HepG2 (cell line): Measurements from ENCODE around the gene TMEM98. TPM values are rescaled to one million over a fixed set of nuclear protein-coding genes. Genes with fewer than 3 reads are reported as not detected.

Experiments
- ATM ChIP-seq: fragments of 450-650 bp; IDR thresholded peaks from 2 replicates; pipeline ENCODE4 v1.7.1; 2017; ENCODE audit warnings: mild to moderate bottlenecking, borderline replicate concordance
- CREM ChIP-seq, 2 experiments: sonication (generic) in 1 of 2; formaldehyde crosslinking in 1 of 2; IDR thresholded peaks; 2 replicates each; pipeline versions ENCODE4 v1.4.0 to v1.6.1; 2016 to 2020; ENCODE audit warnings: antibody characterized with exemption in 1 of 2, mild to moderate bottlenecking in 1 of 2, missing genetic modification reagents in 1 of 2
- GATAD2A ChIP-seq: IDR thresholded peaks from 2 replicates; pipeline ENCODE4 v1.6.1; 2016
- HNRNPH1 ChIP-seq: fragments of 200-400 bp; formaldehyde crosslinking; optimal IDR thresholded peaks from 2 replicates; pipeline ENCODE3; 2017; ENCODE audit warnings: mild to moderate bottlenecking, low read depth, low read length
- HNRNPK ChIP-seq: fragments of 200-400 bp; formaldehyde crosslinking; IDR thresholded peaks from 2 replicates; pipeline ENCODE4 v1.6.1; 2018; ENCODE audit warnings: low read length, low read depth, moderate library complexity, mild to moderate bottlenecking; ENCODE audit not compliant: poor library complexity, severe bottlenecking
- HOXD1 ChIP-seq: sonication (generic); formaldehyde crosslinking; IDR thresholded peaks from 2 replicates; pipeline ENCODE4 v1.5.0; 2020; ENCODE audit warnings: missing genetic modification reagents
- ISL2 ChIP-seq: sonication (generic); formaldehyde crosslinking; IDR thresholded peaks from 2 replicates; pipeline ENCODE4 v1.5.0; 2020; ENCODE audit warnings: missing genetic modification reagents
- MAFF ChIP-seq: IDR thresholded peaks from 2 replicates; pipeline ENCODE4 v1.6.1; 2011; ENCODE audit warnings: low read depth, low read length, improper control_type of control experiment
- MIXL1 ChIP-seq: IDR thresholded peaks from 2 replicates; pipeline ENCODE4 v1.6.1; 2016
- MYC ChIP-seq: sonication (generic); formaldehyde crosslinking; IDR thresholded peaks from 2 replicates; pipeline ENCODE4 v1.9.0; 2021; ENCODE audit warnings: missing genetic modification reagents, borderline replicate concordance
- NFYC ChIP-seq: IDR thresholded peaks from 2 replicates; pipeline ENCODE4 v1.6.1; 2016; ENCODE audit warnings: missing genetic modification reagents, missing compliant biosample characterization
- POLR2AphosphoS5 ChIP-seq: IDR thresholded peaks from 2 replicates; pipeline ENCODE4 v1.6.1; 2012; ENCODE audit warnings: low read depth, low read length
- REPIN1 ChIP-seq: sonication (generic); formaldehyde crosslinking; IDR thresholded peaks from 2 replicates; pipeline ENCODE4 v1.8.0; 2022; ENCODE audit warnings: missing genetic modification reagents, low read depth, mild to moderate bottlenecking, borderline replicate concordance
- THAP11 ChIP-seq: IDR thresholded peaks from 2 replicates; pipeline ENCODE4 v1.6.1; 2016; ENCODE audit warnings: missing biosample characterization, missing genetic modification reagents
- YEATS2 ChIP-seq: sonication (generic); formaldehyde crosslinking; IDR thresholded peaks from 2 replicates; pipeline ENCODE4 v1.4.0; 2020; ENCODE audit warnings: missing genetic modification reagents, borderline replicate concordance
- ZBTB7B ChIP-seq: sonication (generic); formaldehyde crosslinking; IDR thresholded peaks from 2 replicates; pipeline ENCODE4 v1.4.0; 2020; ENCODE audit warnings: missing genetic modification reagents
- ZFY ChIP-seq: sonication (generic); formaldehyde crosslinking; IDR thresholded peaks from 2 replicates; pipeline ENCODE4 v1.4.0; 2020; ENCODE audit warnings: missing genetic modification reagents
- ZNF780A ChIP-seq: sonication (generic); formaldehyde crosslinking; IDR thresholded peaks from 2 replicates; pipeline ENCODE4 v1.8.0; 2022; ENCODE audit warnings: mild to moderate bottlenecking, missing genetic modification reagents, moderate library complexity
- ZZZ3 ChIP-seq: sonication (generic); formaldehyde crosslinking; IDR thresholded peaks from 2 replicates; pipeline ENCODE4 v1.4.0; 2020; ENCODE audit warnings: missing genetic modification reagents, mild to moderate bottlenecking, borderline replicate concordance
- polyA plus RNA-seq, 8 experiments: library from polyadenylated mRNA; depleted of rRNA in 3 of 8; stranded (reverse) in 7 of 8; unstranded in 1 of 8; fragments of >200 nt; fragmentation: Illumina TruSeq in 4 of 8; extraction: Trizol in 4 of 8; gene quantifications; 2 replicates each; pipeline versions ENCODE4 v1.2.1 to v1.2.3, GENCODE V29; 2011 to 2016; ENCODE audit warnings: low read depth in 4 of 8, missing spikeins in 1 of 8, mixed read lengths in 1 of 8; ENCODE audit not compliant: insufficient read depth in 1 of 8
- total RNA-seq, 5 experiments: library from RNA; depleted of rRNA; stranded (reverse); fragments of >200 nt; fragmentation: Illumina TruSeq; extraction: Trizol; gene quantifications; 2 replicates each; pipeline ENCODE4 v1.2.3, GENCODE V29; 2016; ENCODE audit warnings: low read depth in 1 of 5
- TF ChIP-seq, protein P1 (sequence below): sonication (generic); formaldehyde crosslinking; IDR thresholded peaks from 2 replicates; pipeline ENCODE4 v1.9.0; 2021; ENCODE audit warnings: missing genetic modification reagents, mild to moderate bottlenecking, borderline replicate concordance
- TF ChIP-seq, protein P2 (sequence below): sonication (generic); formaldehyde crosslinking; IDR thresholded peaks from 2 replicates; pipeline ENCODE4 v1.4.0; 2020; ENCODE audit warnings: mild to moderate bottlenecking, missing genetic modification reagents
- TF ChIP-seq, protein P3 (sequence below): sonication (generic); formaldehyde crosslinking; IDR thresholded peaks from 2 replicates; pipeline ENCODE4 v1.5.0; 2020; ENCODE audit warnings: missing genetic modification reagents
- TF ChIP-seq, protein P4 (sequence below): IDR thresholded peaks from 2 replicates; pipeline ENCODE4 v1.6.1; 2016; ENCODE audit warnings: low read depth, missing genetic modification reagents, missing compliant biosample characterization

The TMEM98 gene
- total and polyA plus RNA-seq, 2 of the 13 experiments (the other 11 are each of a cell fraction or from before 2014, with no cell fraction given), result 103 to 175 TPM

DNA sequence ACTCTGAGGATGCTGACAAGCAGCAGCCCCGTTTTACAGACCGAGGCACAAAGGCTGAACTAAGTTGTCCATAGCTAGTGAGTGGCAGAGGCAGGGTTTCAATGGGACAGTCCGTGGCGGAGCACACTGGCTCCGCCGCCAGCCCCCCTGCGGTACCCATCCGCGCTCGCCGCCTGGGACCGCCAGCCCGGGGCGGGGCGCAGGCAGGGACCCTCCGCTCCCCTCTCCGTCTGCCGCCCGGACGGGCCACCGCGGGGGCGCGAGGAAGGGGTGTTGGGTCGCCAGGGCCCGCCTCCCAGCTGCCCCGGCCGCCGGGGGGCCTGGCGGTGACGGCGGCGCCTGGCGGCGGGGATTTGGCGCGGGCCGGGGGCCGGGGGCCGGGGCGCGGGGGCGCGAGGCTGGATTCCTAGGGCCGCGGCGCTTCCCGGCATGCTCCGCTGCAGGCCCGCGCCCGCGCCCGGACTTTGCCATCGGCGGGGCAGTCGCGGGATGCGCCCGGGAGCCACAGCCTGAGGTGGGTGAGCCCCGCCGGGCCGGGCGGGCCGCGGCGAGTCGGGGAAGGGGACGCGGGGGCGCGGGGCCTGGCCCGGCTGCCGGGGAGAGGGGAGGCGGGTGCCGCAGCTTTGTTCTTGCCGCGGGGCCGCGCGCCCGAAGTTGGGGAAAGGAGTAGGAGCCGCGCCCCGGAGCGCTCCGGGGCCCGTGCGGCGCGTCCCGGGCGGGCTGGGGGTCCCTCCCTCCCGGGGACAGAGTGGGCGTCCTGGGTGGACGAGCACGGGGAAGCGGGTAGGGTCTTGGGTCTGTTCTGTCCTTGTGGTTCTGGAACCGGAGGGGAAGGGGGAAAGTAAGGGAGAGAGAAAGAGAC, at the start of gene TMEM98 (continued):
- TF ChIP-seq ISL2 (CRISPR knock-in tag) (no peak), MYC (CRISPR knock-in tag) (0 out of 2 replicates have a peak, but pooled peaks have one; percentile 4), MAFF (no peak), ZZZ3 (CRISPR knock-in tag) (no peak), ZFY (peak; percentile 79), NFYC (CRISPR knock-in tag) (no peak), HOXD1 (no peak), HNRNPH1 (no peak), REPIN1 (0 out of 2 replicates have a peak, but pooled peaks have one; percentile 8), ZNF780A (CRISPR knock-in tag) (no peak), GATAD2A (CRISPR knock-in tag) (no peak), THAP11 (CRISPR knock-in tag) (no peak), CREM (IDR thresholded peaks at IDR 0.05) (no peak), CREM (CRISPR knock-in tag; IDR thresholded peaks at IDR 0.05) (no peak), ZBTB7B (CRISPR knock-in tag) (no peak), HNRNPK (no peak), MIXL1 (CRISPR knock-in tag) (no peak), ATM (no peak), YEATS2 (CRISPR knock-in tag) (no peak), POLR2AphosphoS5 (0 out of 2 replicates have a peak, but pooled peaks have one; percentile 35)
- TF ChIP-seq, protein P1, sequence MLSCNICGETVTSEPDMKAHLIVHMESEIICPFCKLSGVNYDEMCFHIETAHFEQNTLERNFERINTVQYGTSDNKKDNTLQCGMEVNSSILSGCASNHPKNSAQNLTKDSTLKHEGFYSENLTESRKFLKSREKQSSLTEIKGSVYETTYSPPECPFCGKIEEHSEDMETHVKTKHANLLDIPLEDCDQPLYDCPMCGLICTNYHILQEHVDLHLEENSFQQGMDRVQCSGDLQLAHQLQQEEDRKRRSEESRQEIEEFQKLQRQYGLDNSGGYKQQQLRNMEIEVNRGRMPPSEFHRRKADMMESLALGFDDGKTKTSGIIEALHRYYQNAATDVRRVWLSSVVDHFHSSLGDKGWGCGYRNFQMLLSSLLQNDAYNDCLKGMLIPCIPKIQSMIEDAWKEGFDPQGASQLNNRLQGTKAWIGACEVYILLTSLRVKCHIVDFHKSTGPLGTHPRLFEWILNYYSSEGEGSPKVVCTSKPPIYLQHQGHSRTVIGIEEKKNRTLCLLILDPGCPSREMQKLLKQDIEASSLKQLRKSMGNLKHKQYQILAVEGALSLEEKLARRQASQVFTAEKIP (CRISPR knock-in tag), result no peak
- TF ChIP-seq, protein P2, sequence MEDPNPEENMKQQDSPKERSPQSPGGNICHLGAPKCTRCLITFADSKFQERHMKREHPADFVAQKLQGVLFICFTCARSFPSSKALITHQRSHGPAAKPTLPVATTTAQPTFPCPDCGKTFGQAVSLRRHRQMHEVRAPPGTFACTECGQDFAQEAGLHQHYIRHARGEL (CRISPR knock-in tag), result no peak
- TF ChIP-seq, protein P3, sequence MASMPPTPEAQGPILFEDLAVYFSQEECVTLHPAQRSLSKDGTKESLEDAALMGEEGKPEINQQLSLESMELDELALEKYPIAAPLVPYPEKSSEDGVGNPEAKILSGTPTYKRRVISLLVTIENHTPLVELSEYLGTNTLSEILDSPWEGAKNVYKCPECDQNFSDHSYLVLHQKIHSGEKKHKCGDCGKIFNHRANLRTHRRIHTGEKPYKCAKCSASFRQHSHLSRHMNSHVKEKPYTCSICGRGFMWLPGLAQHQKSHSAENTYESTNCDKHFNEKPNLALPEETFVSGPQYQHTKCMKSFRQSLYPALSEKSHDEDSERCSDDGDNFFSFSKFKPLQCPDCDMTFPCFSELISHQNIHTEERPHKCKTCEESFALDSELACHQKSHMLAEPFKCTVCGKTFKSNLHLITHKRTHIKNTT (CRISPR knock-in tag), result no peak
- TF ChIP-seq, protein P4, sequence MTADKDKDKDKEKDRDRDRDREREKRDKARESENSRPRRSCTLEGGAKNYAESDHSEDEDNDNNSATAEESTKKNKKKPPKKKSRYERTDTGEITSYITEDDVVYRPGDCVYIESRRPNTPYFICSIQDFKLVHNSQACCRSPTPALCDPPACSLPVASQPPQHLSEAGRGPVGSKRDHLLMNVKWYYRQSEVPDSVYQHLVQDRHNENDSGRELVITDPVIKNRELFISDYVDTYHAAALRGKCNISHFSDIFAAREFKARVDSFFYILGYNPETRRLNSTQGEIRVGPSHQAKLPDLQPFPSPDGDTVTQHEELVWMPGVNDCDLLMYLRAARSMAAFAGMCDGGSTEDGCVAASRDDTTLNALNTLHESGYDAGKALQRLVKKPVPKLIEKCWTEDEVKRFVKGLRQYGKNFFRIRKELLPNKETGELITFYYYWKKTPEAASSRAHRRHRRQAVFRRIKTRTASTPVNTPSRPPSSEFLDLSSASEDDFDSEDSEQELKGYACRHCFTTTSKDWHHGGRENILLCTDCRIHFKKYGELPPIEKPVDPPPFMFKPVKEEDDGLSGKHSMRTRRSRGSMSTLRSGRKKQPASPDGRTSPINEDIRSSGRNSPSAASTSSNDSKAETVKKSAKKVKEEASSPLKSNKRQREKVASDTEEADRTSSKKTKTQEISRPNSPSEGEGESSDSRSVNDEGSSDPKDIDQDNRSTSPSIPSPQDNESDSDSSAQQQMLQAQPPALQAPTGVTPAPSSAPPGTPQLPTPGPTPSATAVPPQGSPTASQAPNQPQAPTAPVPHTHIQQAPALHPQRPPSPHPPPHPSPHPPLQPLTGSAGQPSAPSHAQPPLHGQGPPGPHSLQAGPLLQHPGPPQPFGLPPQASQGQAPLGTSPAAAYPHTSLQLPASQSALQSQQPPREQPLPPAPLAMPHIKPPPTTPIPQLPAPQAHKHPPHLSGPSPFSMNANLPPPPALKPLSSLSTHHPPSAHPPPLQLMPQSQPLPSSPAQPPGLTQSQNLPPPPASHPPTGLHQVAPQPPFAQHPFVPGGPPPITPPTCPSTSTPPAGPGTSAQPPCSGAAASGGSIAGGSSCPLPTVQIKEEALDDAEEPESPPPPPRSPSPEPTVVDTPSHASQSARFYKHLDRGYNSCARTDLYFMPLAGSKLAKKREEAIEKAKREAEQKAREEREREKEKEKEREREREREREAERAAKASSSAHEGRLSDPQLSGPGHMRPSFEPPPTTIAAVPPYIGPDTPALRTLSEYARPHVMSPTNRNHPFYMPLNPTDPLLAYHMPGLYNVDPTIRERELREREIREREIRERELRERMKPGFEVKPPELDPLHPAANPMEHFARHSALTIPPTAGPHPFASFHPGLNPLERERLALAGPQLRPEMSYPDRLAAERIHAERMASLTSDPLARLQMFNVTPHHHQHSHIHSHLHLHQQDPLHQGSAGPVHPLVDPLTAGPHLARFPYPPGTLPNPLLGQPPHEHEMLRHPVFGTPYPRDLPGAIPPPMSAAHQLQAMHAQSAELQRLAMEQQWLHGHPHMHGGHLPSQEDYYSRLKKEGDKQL (CRISPR knock-in tag), result no peak
